GM08714 (cell line): ENCODE data around the gene MYH13.

Experiments used
- H3K4me3 ChIP-seq: fragments of 200-500 bp; sonication (Bioruptor generic); 2 replicates; pipeline ENCODE4 v1.5.1; 2014; ENCODE audit warnings: mild to moderate bottlenecking, low read length, inconsistent platforms
- ZNF274 ChIP-seq: IDR thresholded peaks from 2 replicates; pipeline ENCODE4 v1.6.1; 2012; ENCODE audit warnings: mild to moderate bottlenecking, low read depth, low read length

MYH13 gene

GRCh38 chr17:10372906-10373305 is at the start of gene MYH13:
MYH13 (minus strand) TSS chr17:10373006; CDS start chr17:10364530, 8,476 bp downstream.
- TF ChIP-seq ZNF274 = no peak
- H3K4me3 ChIP-seq = no peak within 1 kb of the TSS

DNA sequence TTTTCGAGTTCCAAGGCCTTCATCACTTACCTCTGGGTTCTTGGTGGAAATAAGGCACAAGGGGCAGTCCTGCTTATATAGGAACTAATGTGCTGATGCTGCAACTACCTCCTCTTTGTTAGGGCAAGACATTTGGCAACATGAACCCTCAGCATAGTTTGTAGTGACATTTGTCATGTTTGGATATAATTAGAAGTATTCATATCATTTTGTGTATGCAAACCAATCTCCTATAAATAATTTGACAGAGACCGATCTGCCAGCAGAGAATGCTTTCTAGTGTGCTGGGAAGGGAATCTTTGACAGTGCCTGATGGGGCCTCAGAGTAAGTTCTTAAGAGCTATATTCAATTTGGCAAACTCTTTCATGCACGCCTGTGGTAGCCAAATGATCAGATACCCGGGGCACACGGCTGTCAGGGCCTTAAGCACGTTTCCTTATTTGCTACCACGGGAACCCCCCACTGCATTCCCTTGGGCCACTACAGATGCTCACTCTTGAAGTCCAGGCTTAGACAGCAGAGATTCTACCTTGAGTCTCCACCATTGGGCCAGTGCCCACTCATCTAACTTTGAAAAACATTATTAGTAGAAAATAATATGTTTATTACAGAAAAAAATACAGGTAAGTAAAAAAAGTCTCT is 49.2 kb upstream of the MYH13 start, which contains the start of gene MYH8:
Gene MYH8, minus strand, starts transcription at position 51 of the 643 bp plus-strand sequence. CDS start 1,723 bp downstream, outside the sequence.
- H3K4me3 ChIP-seq = no peak within 1 kb of the TSS
- no peak for TF ChIP-seq ZNF274

DNA sequence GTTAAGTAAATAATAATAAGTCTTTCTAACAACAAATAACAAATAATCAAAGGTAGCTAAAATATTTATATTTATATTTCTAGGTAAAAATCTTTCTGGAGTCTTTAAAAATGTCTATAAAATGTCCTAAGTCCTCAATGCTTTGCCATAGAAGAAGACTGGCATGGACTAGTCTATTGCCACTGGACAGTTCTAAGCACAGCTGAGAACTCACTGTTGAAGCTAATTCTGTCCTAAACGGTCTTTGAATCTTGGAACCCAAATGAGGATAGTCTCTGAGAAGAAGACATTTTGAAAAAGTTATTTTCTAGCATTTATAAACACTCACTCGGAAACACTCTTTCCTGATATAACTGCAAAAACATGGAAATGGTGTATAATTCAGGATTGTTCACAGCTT is 48.4 kb upstream of the MYH13 start:
- H3K4me3 ChIP-seq = no peak overlapping the region
- no peak for TF ChIP-seq ZNF274

- TF ChIP-seq ZNF274 = no peak
- H3K4me3 ChIP-seq = no peak overlapping the region
These were observed 48.0 kb upstream of the MYH13 start for GRCh38 chr17:10420811-10421210.

- no peak for TF ChIP-seq ZNF274
- H3K4me3 ChIP-seq = no peak overlapping the region
These were observed 44.6 kb upstream of the MYH13 start for GRCh38 chr17:10417431-10417830.

GRCh38 chr17:10415161-10415560 is 42.4 kb upstream of the MYH13 start:
- no peak for TF ChIP-seq ZNF274
- no peak overlapping the region for H3K4me3 ChIP-seq

DNA sequence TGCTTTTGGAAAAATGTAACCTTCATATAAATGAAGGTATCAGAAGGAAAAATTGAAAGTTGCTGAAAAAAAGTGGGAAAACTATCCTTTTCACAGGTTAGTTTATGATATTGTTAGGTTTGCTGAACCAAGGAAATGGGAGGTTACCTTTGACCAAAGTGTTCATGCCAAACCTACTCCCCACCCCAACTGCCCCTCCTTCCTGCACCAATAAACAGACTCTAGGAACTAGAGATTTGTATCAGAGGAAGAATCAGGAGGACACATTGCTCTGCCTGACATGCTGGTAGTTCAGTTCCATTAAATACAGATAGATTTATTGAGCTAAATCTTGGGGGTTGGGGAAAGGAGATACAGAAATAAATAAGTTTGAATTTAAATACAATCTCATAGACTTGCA is 30.8 kb upstream of the MYH13 start:
- no peak overlapping the region for H3K4me3 ChIP-seq
- no peak for TF ChIP-seq ZNF274

- H3K4me3 ChIP-seq = no peak overlapping the region
- no peak for TF ChIP-seq ZNF274
These were observed 25.5 kb upstream of the MYH13 start for GRCh38 chr17:10398352-10398751.

DNA sequence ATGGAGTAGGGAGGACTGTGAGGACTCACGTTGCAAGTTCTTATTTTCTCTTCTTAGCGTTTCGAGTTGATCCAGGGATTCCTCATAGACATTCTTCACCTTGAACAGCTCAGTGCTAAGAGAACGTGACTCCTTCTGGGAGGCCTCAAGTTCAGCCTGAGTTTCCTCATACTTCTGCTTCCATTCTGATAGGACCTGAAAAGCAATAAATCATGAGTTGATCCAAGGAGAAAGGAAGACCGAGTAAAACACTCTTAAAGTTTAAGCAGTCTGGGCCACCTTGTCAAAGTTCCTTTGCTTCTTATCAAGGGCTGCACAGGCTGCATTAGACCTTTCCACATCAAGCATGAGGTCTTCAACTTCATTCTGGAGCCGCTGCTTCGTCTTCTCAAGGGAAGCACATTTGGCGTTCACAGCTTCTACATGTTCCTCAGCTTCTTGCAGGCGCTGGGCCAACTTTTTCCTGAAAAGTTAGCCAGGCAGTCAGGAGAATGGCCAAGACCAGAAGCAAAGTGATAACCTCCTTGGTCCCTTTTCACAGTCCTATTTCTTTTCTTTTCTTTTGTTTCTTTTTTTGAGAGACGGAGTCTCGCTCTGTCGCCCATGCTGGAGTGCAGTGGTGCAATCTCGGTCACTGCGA is 23.8 kb upstream of the MYH13 start:
- H3K4me3 ChIP-seq = no peak overlapping the region
- no peak for TF ChIP-seq ZNF274

DNA sequence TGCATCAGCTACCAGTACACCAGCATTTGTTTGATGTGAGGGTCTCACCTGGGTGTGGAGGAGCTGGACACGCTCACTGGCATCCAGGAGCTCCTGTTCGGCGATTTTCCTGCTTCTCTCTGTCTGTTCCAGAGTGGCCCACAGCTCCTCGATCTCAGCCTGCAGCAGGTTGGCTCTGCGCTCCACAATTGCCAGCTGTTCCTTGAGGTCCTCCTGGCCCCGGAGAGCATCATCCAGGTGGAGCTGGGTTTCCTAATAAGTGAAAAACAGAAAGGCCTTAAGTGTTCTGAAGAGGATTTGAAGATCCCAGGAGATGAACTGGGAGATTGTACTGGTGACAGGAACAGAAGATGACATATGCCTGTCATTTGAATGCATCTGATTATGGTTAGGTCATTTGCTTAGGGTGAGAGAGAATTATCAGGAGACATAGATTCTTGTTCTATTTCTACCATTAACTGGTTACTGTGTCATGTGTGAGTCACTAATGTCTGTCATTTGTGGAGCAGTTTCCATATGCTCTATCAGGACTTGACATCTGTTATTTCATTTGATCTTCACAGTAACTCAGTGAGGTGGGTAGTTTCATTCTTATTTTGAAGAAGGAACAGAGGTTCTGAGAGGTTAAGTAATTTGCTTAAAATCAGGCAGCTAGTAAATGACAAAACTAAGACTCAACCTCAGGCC is 21.5 kb upstream of the MYH13 start:
- no peak for TF ChIP-seq ZNF274
- H3K4me3 ChIP-seq = no peak overlapping the region

DNA sequence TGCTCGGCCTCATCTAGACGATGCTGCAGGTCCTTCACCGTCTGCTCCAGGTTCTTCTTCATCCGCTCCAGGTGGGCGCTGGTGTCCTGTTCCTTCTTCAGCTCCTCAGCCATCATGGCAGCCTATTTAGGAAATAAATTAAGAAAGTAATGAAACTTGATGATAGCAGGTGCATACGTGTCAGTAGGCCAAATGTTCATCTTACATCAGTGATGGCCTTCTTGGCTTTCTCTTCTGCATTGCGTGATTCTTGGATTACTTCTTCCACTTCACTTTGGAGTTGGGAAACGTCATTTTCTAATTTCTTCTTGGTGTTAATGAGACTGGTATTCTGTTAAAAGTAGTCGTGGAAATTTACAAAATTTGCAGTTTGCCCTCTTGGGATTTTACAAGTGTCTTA is 20.1 kb upstream of the MYH13 start:
- TF ChIP-seq ZNF274 = no peak
- H3K4me3 ChIP-seq = no peak overlapping the region

- no peak for TF ChIP-seq ZNF274
- no peak overlapping the region for H3K4me3 ChIP-seq
These were observed 13.1 kb upstream of the MYH13 start for GRCh38 chr17:10385871-10386270.

- H3K4me3 ChIP-seq = no peak overlapping the region
- TF ChIP-seq ZNF274 = no peak
These were observed 11.4 kb upstream of the MYH13 start for GRCh38 chr17:10384175-10384574.

GRCh38 chr17:10380631-10381408 is 8.0 kb upstream of the MYH13 start:
- no peak for TF ChIP-seq ZNF274
- H3K4me3 ChIP-seq = no peak overlapping the region
